ENCODE results near the gene MRPL17.
A peak's percentile ranks its signal among the peaks of the same experiment; 100 is the strongest.

DNA sequence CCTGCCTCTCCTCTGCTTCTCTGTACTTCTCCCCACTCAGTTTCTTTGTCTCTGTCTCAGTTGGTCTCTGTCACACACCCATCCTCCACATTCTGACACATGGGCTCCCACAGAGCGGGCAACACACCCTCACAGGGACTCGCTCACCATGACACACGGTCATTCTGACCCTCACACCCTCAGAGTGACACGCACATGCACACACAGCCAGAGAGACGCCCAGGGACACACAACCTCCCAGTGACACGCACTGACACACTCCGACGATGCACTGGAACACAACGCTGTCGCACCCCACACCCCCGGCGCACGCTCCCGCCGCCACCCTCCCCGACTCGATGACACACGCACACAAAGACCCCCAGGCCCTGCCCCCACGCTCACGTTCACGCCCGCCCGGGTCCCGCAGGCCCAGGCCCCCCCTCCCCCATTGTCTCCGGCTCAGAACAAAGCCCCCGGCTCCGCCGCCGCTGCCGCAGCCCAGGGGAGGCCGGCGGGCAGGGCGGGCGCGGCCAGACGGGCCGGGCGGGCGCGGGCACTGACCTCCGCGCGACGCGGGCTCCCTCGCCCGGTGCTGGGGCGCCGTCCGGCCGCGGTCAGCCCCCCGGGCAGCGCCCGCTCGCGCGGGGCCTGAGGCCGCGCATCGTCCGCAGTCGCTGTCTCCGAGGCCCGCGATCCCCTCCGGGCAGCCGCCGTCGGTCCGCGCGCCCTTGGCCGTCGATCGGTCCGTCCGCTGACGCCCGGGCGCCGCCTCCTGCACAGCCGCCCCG is 27.9 kb downstream of the MRPL17 start:
- TF ChIP-seq CTCF (IDR thresholded peaks at IDR 0.05 in 2 of 3, conservative IDR thresholded peaks at IDR 0.05 in 1 of 3; ENCODE audit: control insufficient read depth in 2 of 3, extremely low read depth in 1 of 3, insufficient read depth in 1 of 3, low read depth in 3 of 3, low read length in 3 of 3) (no peak), YBX1 (IDR thresholded peaks at IDR 0.05) (no peak), POLR2AphosphoS5 (IDR thresholded peaks at IDR 0.05; ENCODE audit: low read length) (no peak), TCF3 (IDR thresholded peaks at IDR 0.05; ENCODE audit: borderline replicate concordance, insufficient read depth, low read depth, low read length) (0 out of 2 replicates have a peak, but pooled peaks have one; percentile 6), NR2F1 (conservative IDR thresholded peaks at IDR 0.05) (no peak), CBFB (IDR thresholded peaks at IDR 0.05; ENCODE audit: low read depth) (no peak), YY1 (IDR thresholded peaks at IDR 0.05; ENCODE audit: low read depth, low read length) (no peak), SPI1 (IDR thresholded peaks at IDR 0.05; ENCODE audit: borderline replicate concordance, insufficient read depth, low read depth, low read length) (no peak), POLR2A (IDR thresholded peaks at IDR 0.05; ENCODE audit: low read depth, low read length) (0 out of 2 replicates have a peak, but pooled peaks have one; percentile 38), EGR1 (IDR thresholded peaks at IDR 0.05; ENCODE audit: borderline replicate concordance in 1 of 2, low read depth in 2 of 2, low read length in 2 of 2) (no peak), REST (IDR thresholded peaks at IDR 0.05; ENCODE audit: low read depth, low read length) (no peak), ZBTB4 (CRISPR knock-in tag; IDR thresholded peaks at IDR 0.05) (no peak)
- TF ChIP-seq, protein P1, sequence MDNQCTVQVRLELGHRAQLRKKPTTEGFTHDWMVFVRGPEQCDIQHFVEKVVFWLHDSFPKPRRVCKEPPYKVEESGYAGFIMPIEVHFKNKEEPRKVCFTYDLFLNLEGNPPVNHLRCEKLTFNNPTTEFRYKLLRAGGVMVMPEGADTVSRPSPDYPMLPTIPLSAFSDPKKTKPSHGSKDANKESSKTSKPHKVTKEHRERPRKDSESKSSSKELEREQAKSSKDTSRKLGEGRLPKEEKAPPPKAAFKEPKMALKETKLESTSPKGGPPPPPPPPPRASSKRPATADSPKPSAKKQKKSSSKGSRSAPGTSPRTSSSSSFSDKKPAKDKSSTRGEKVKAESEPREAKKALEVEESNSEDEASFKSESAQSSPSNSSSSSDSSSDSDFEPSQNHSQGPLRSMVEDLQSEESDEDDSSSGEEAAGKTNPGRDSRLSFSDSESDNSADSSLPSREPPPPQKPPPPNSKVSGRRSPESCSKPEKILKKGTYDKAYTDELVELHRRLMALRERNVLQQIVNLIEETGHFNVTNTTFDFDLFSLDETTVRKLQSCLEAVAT (IDR thresholded peaks at IDR 0.05) = no peak
- TF ChIP-seq, protein P2, sequence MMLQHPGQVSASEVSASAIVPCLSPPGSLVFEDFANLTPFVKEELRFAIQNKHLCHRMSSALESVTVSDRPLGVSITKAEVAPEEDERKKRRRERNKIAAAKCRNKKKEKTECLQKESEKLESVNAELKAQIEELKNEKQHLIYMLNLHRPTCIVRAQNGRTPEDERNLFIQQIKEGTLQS (IDR thresholded peaks at IDR 0.05; ENCODE audit: borderline replicate concordance, extremely low read depth, low read depth, low read length) = no peak

Data from GM12878 (cell line).